C4-2B (cell line): Measurements from ENCODE around the gene NUFIP1.

Experiments
- H3K27ac ChIP-seq: fragments of 450-650 bp; 2 replicates; pipeline ENCODE4 v1.5.1; 2017
- CTCF ChIP-seq: fragments of 450-650 bp; conservative IDR thresholded peaks from 2 replicates; pipeline ENCODE4 v1.5.1; 2017; ENCODE audit warnings: mild to moderate bottlenecking
- ZFX ChIP-seq: fragments of 450-650 bp; IDR thresholded peaks from 2 replicates; pipeline ENCODE4 v1.6.1; 2017

Gene NUFIP1

GRCh38 chr13:44976949-44977583 is 12.2 kb downstream of the NUFIP1 start:
- no peak for TF ChIP-seq CTCF
- H3K27ac ChIP-seq, result no peak overlapping the region

GRCh38 chr13:44976196-44976595 is 13.1 kb downstream of the NUFIP1 start:
- no peak for TF ChIP-seq ZFX
- TF ChIP-seq CTCF, result no peak

GRCh38 chr13:44974056-44974793 is 15.0 kb downstream of the NUFIP1 start:
- H3K27ac ChIP-seq, result no peak overlapping the region
- TF ChIP-seq CTCF, result no peak
- TF ChIP-seq ZFX, result no peak

More at GRCh38 chr13:44976196-44976595, 13.1 kb downstream of the NUFIP1 start:
- H3K27ac ChIP-seq, result no peak overlapping the region

- TF ChIP-seq ZFX (no peak), CTCF (peak; percentile 77)
- H3K27ac ChIP-seq, result no peak overlapping the region
These were observed 16.2 kb downstream of the NUFIP1 start for GRCh38 chr13:44972956-44973581.

GRCh38 chr13:44971656-44972595 is 17.3 kb downstream of the NUFIP1 start:
- peak overlapping the region; percentile 62; the same call in 1 of the 2 replicates for H3K27ac ChIP-seq

More at GRCh38 chr13:44971656-44972595, 17.3 kb downstream of the NUFIP1 start:
- no peak for TF ChIP-seq CTCF
